Kidney glomerular epithelial cell (primary cell): ENCODE results near the gene COMTD1.
A peak's percentile ranks its signal among the peaks of the same experiment; 100 is the strongest.
"Not testable (repeated sequence)": the region's sequence is repeated elsewhere in the genome, so short reads cannot be mapped to it uniquely, and the experiment has no call there.

ENCODE experiments used
- DNase-seq: peaks from one replicate; lab custom pipeline; 2025; lab: John Stamatoyannopoulos, UW

The COMTD1 gene

DNA sequence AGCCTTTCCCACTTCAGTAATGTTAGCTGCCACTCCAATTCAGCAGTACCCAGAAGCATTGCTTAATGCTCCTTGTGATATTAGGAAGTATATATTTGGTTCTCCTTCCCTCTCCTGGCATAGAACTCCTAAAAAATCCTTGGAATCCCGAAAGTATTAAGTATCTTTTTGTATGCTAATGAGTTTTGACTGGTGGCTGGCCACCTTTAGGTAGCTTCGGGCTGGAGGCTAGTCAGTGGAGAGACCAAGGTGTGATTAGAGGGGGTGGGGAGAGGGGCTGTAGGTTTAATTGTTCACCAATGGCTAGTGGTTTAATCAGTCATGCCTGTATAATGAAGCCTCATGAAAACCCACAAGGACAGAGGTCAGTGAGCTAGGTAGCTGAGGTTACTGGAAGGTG is 12.2 kb downstream of the COMTD1 start:
- no peak for DNase-seq

DNA sequence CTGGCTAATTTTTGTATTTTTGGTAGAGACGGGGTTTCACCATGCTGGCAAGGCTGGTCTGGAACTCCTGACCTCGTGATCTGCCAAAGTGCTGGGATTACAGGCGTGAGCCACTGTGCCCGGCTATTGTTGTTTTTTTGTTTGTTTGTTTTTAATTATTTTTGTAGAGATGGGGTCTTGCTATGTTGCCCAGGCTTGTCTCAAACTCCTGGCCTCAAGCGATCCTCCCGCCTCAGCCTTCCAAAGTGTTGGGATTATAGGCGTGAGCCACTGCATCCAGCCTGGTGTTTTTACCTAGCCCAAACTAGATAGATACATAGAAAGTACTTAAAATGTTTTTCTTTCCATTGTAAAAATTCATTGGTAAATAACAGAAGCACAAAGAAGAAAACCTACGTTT is 14.3 kb downstream of the COMTD1 start:
- DNase-seq: not testable (repeated sequence)

DNA sequence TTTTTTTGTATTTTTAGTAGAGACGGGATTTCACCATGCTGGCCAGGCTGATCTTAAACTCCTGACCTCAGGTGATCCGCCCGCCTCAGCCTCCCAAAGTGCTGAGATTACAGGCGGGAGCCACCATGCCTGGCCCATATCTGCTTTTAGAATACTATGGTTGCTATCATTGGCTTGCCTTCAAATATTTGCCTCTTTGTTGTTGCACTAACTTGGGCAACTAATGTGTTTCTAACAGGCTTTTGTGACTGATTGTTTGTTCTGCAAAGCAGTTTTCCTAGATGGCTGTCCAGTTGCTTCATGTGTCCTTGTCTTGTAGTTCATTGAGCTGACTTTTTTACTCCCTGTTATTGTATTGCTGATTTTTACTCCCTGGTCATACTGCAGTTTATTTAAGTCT is 15.5 kb downstream of the COMTD1 start:
- no peak for DNase-seq

DNA sequence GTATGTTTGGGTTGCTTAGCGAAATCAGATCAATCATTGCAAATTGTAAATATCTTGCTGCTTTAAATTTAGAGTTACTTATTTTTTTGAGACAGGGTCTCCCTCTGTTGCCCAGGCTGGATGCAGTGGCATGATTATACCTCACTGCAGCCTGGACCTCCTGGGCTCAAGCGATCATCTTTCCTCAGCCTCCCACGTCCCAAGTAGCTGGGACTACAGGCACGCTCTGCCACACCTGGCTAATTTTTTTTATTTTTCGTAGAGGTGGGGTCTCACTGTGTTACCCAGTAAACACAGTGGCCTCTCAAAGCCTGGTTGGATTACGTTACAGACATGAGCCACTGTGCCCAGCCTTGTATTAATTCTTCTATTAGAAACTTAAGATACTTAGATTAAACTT is 23.4 kb downstream of the COMTD1 start:
- DNase-seq: no peak

- peak; percentile 59 for DNase-seq
These were observed 24.6 kb downstream of the COMTD1 start for GRCh38 chr10:75211007-75211691.

DNA sequence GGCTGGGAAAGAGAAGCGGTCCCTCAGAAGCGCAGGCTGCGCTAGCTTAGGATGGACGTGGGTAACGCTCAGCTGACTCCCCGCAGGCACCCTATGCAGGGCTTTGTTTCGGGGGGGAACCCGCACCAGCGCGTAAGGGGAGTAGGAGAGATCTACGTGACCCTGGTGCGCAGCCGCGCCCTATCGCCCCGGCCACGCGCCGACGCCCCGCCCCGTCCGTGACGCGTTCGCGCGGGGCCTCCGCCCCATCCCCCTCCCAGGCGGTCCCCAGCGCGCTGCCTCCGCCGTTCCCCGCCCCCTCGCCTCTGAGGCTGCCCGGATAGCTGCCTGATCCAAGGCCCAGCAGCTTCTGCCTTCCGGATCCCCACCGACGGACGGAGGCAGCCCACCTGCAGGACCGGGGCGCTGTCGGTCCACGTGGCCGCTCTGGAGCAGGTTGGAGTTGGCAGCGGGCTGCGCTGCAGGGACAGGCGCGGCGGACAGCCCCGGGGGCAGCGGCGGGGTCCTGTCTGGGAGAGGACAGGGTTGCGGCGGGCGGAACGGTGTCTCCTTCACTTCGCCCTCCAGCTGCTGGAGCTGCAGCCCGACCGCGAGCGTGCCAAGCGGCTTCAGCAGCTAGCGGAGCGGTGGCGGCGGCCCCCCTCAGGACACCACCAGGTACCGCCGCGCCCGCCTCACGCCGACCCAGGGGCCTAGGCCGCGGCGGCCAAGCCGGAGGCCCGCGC is 25.3 kb downstream of the COMTD1 start, which contains the start of gene VDAC2:
Gene VDAC2 (plus strand): TSS at position 515 of the 725 bp plus-strand sequence. CDS start 363 bp downstream, outside the sequence.
- peak; percentile 81 for DNase-seq

GRCh38 chr10:75209921-75210281 is 25.9 kb downstream of the COMTD1 start:
- peak; percentile 54 for DNase-seq

- no peak for DNase-seq
These were observed 26.5 kb downstream of the COMTD1 start for GRCh38 chr10:75209086-75209920.

DNA sequence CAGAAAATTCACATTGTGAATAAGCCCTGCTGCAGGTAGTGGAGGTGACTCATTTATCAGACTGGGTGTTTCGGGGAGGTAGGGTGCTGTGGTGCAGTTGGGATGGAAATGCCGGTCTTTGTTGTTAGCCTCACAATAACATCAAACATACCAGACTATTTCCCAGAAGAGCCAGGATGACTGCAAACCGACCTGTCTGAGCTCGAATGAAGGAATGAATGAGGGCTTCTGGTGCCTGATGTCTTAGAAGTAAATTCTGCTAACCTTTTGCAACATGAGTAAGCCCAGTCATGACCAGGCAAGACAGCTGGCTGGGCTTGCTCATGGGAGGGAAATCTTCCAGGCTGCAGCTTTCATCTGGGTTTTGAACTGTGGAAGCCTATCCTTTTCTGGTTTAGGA is 27.6 kb downstream of the COMTD1 start:
- DNase-seq: peak; percentile 19

DNA sequence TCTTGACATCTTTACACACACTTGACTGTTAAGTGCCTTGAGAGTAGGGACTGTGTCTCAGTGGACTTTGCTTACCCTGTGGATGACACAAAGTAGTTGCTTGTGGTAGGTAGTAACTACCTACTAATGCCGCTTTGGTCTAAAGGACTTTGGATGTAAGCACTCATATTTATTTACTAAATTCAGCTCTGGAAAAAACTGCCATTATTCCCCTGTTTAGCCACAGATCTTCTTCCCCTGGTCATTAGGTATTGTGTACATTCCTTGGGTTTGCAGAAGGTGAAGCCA is 28.0 kb downstream of the COMTD1 start:
- no peak for DNase-seq

DNA sequence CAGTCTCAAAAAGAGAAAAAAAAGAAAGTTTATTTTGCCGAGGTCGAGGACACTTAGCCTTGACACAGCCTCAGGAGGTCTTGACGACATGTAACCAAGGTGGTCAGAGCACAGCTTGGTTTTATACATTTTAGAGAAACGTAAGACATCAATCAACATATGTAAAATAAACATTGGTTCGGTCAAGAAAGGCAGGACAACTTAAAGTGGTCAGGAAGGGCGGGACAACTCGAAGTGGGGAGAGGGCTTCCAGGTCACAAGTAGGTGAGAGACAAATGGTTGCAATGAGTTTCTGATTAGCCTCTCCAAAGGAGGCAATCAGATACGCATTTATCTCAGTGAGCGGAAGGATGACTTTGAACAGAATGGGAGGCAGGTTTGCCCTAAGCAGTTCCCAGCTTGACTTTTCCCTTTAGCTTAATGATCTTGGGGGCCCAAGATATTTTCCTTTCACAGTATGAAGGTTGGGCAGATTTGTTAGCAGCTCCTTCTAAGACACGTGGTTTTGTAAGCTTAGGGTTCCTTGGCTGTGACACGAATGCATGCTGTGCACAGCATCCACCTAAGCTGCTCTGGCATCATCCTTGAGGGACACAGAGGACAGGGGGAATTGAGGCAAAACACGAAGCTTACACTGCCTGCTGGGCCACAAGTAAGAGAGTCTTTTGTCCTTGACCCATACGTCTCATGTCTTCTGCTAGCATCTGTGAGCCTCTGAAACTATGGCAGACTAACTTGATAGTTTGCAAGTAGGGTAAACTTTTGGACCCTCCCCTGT is 28.5 kb downstream of the COMTD1 start:
- DNase-seq: no peak

DNA sequence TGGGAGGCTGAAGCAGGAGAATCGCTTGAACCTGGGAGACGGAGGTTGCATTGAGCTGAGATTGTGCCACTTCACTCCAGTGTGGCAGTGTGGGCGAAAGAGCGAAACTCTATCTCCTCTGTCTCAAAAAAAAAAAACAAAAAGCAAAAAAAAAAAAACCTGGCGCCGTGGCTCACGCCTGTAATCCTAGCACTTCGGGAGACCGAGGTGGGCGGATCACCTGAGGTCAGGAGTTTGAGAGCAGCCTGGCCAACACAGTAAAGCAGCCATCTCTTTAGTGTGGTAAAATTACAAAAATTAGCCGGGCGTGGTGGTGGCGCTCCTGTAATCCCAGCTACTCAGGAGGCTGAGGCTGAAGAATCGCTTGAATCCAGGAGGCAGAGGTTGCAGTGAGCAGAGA is 29.1 kb downstream of the COMTD1 start:
- DNase-seq: not testable (repeated sequence)

GRCh38 chr10:75205908-75206307 is 29.8 kb downstream of the COMTD1 start:
- no peak for DNase-seq

DNA sequence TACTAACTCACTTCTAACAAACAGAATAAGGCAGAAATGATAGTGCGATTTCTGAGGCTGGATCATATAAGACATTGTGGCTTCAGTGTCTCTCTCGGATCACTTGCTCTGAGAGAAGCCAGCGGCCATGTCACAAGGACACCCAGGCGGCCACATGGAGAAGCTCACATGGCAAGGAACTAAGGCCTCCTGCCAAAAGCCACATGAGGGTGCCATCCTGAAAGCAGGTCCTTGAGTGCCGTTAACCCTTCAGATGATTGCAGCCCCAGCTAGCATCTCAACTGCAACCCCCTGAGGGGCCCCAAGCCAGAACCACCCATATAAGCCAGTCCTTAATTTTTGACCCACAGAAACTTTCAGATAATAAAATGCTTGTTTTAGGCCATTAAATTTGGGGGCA is 32.0 kb downstream of the COMTD1 start:
- no peak for DNase-seq

- DNase-seq: not testable (repeated sequence)
These were observed 32.6 kb downstream of the COMTD1 start for GRCh38 chr10:75203046-75203620.

DNA sequence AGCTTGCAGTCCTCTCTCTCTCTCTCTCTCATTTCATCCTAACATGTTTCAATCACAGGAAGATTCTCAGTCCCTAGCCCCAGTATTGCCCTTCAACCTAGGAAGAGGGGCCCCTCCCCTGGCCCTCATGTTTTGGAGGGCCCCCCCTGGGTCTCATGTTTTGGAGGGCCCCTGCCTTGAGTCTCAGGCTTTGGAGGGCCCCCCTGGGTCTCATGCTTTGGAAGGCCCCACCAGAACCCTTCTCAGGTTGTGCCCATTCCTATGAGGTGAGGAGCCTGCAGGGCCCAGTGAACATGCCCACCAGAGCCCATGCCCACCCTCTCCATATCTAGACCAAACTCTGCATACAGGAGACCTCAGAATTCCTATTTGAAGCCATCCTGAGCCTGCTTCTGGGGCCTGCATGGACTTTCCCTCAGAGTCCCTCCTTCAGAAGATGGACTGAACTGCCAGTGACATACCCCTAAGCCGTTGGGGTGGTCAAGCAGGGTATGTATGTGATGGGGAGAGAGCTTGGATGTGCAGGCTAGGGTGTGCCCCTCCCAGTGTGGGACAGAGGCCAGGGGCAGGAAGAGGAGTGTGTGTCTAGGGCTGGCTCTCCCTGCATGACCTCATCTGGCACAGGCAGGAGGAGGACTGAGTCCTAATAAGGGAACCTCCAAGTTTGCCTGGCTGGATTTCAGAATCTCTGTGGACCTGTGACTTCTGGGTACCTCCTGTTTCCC is 33.3 kb downstream of the COMTD1 start:
- no peak for DNase-seq

GRCh38 chr10:75201793-75202307 is 33.9 kb downstream of the COMTD1 start:
- no peak for DNase-seq

GRCh38 chr10:75199949-75200348 is 35.8 kb downstream of the COMTD1 start:
- not testable (repeated sequence) for DNase-seq

GRCh38 chr10:75197906-75198305 is 37.9 kb downstream of the COMTD1 start:
- no peak for DNase-seq

- DNase-seq: no peak
These were observed 38.7 kb downstream of the COMTD1 start for GRCh38 chr10:75197066-75197465.
